Measurements from ENCODE around the gene ARHGAP28.

Gene ARHGAP28

GRCh38 chr18:6782861-6783260 is 53.3 kb downstream of the ARHGAP28 start:
- DNase-seq (ENCODE audit: low spot score), result no peak
- no peak overlapping the region for H3K4me3 ChIP-seq
- TF ChIP-seq, protein P1, sequence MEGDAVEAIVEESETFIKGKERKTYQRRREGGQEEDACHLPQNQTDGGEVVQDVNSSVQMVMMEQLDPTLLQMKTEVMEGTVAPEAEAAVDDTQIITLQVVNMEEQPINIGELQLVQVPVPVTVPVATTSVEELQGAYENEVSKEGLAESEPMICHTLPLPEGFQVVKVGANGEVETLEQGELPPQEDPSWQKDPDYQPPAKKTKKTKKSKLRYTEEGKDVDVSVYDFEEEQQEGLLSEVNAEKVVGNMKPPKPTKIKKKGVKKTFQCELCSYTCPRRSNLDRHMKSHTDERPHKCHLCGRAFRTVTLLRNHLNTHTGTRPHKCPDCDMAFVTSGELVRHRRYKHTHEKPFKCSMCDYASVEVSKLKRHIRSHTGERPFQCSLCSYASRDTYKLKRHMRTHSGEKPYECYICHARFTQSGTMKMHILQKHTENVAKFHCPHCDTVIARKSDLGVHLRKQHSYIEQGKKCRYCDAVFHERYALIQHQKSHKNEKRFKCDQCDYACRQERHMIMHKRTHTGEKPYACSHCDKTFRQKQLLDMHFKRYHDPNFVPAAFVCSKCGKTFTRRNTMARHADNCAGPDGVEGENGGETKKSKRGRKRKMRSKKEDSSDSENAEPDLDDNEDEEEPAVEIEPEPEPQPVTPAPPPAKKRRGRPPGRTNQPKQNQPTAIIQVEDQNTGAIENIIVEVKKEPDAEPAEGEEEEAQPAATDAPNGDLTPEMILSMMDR (IDR thresholded peaks at IDR 0.05), result no peak
- H3K27ac ChIP-seq, result no peak overlapping the region

DNA sequence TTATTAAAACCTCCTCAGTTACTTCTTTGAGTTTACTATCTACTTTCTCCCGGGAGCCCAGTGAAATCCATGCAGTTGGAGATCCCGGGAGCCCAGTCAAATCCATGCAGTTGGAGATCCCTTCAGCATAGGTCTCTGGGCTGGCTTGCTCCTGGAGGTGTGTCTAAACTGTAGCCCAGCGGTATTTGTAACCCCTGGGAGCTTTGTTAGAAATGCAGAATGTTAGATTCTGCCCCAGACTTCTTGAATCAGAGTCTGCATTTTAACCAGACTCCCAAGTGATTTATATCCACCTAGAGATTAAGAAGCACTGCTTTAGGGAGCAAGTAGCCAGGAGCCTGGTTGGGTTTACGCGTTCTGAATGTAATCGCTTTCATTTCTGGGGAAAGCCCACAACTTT is 54.5 kb downstream of the ARHGAP28 start:
- Histone ChIP-seq H3K4me3 (no peak overlapping the region), H3K27ac (no peak overlapping the region)
- TF ChIP-seq, protein P1 (IDR thresholded peaks at IDR 0.05), result no peak
- DNase-seq (ENCODE audit: low spot score), result no peak

DNA sequence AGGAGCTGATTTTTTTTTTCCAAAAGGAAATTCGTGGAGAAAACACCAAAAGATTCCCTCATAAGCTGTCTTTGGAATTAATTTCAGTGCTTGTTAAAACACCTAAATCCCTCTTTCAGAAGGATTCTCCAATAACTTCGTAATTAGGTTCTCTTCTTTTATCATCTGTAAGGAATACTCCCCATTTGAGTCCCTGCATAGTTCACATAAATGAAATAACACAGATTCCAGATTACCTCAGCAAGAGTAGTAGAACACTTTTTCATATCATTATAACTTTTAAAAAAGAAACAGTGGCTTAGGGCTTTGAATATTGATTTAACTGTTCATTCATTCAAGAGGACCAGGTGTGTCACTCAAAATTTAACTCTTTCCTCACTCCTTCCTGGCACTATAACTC is 55.5 kb downstream of the ARHGAP28 start:
- TF ChIP-seq, protein P1 (IDR thresholded peaks at IDR 0.05), result no peak
- no peak overlapping the region for H3K27ac ChIP-seq

GRCh38 chr18:6785411-6785810 is 55.9 kb downstream of the ARHGAP28 start:
- TF ChIP-seq, protein P1 (IDR thresholded peaks at IDR 0.05), result no peak
- DNase-seq (ENCODE audit: low spot score), result no peak
- Histone ChIP-seq H3K27ac (no peak overlapping the region), H3K4me3 (no peak overlapping the region)

More for the DNA sequence above, 55.5 kb downstream of the ARHGAP28 start:
- no peak overlapping the region for H3K4me3 ChIP-seq
- DNase-seq (ENCODE audit: low spot score), result no peak

- no peak for DNase-seq (ENCODE audit: low spot score)
- Histone ChIP-seq H3K27ac (no peak overlapping the region), H3K4me3 (no peak overlapping the region)
- TF ChIP-seq, protein P1 (IDR thresholded peaks at IDR 0.05), result no peak
Measured at GRCh38 chr18:6792391-6792790, 62.9 kb downstream of the ARHGAP28 start.

DNA sequence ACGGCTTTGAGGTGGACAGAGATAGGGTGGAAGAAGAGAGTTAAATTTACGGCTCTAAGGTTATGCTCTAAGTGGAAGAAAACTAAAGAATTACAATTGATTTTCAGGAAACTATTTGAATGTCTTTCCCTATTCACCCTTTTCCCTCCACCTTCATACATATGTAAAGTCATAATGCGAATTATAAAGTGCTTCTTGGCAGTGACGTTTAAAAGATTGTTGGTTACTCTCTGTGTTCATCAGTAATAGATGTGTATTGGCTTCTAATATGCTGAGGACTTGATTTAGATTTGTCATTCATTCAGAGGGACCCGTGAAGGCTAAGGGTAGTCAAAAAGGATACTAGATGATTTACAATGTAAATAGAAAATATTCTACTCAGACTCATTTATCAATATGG is 63.9 kb downstream of the ARHGAP28 start:
- TF ChIP-seq, protein P1 (IDR thresholded peaks at IDR 0.05), result no peak
- Histone ChIP-seq H3K4me3 (no peak overlapping the region), H3K27ac (no peak overlapping the region)
- DNase-seq (ENCODE audit: low spot score), result no peak

DNA sequence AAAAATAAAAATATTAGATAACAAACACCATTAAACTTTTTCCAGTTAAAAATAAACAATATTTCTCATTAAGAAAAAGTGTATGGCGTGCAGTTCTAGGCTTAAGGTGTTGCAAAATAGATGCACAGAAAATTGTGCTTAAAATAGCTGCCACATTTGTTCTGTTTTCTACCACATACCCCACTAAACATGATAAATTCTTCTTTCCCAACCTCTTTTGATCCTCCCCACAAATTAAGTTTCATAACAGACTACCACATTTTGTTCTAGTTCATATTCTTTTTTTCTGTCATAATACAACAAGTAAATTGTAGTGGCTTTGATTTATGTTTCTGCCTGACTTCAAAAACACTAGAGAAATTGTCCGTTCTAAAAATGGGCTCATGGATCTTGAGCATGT is 64.5 kb downstream of the ARHGAP28 start:
- Histone ChIP-seq H3K27ac (no peak overlapping the region), H3K4me3 (no peak overlapping the region)
- no peak for DNase-seq (ENCODE audit: low spot score)
- TF ChIP-seq, protein P1 (IDR thresholded peaks at IDR 0.05), result no peak

All from coronary artery (tissue), 2 donors.